GM18505 (cell line): ENCODE results near the gene KCNQ1.

ENCODE experiments used
- ATAC-seq: cut with Tn5 transposase; IDR thresholded peaks from one replicate; pipeline ENCODE4 v1.9.1; 2021; ENCODE audit not compliant: unreplicated experiment
- POLR2A ChIP-seq: IDR thresholded peaks from 4 replicates; pipeline ENCODE4 v1.6.1; 2011; ENCODE audit warnings: borderline replicate concordance; ENCODE audit not compliant: insufficient read depth, insufficient read length; ENCODE audit errors: extremely low read depth

Gene KCNQ1

GRCh38 chr11:2799881-2800654 is 355.3 kb downstream of the KCNQ1 start:
- ATAC-seq = no peak
- TF ChIP-seq POLR2A = no peak

DNA sequence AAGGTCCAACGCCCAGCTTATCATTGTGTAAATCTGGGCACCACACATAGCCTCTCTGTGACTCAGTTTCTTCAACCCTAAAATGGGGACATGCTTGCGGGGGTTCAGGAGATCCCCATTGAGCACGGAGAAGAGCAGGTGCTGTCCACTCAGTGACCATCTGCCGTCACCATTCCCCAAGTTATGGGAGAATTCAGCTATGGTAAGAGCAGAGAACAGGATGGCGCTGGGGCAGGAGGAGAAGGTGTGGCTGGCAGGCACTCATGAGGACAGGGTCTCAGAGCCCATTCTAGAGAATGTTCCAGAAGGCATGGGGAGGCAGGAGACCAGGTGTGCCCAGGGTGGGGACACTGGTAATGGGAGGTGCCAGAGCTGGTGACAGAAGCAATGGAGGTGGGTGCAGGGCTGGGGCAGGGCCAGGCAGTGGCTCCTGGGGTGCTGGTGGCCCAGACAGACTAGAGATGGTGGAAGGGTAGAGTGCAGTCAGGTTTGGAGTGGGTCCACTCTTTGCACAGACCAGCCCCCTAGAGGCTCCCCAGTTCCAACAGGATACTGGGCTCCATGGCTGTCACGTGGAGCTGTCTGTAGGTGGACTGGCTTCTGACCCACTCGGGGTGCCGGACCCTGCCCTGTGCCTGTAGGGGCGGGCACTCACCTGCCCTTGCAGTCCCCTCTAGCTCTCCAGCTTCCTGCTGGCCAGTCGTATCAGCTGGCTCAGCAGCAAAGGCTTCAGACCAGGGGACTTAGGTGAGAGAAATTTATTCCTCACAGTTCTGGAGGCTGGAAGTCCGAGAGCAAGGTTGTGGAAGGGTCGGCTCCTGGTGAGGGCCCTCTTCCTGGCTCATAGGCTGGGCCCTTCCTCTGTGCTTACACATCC is 356.1 kb downstream of the KCNQ1 start:
- no peak for TF ChIP-seq POLR2A
- no peak for ATAC-seq

DNA sequence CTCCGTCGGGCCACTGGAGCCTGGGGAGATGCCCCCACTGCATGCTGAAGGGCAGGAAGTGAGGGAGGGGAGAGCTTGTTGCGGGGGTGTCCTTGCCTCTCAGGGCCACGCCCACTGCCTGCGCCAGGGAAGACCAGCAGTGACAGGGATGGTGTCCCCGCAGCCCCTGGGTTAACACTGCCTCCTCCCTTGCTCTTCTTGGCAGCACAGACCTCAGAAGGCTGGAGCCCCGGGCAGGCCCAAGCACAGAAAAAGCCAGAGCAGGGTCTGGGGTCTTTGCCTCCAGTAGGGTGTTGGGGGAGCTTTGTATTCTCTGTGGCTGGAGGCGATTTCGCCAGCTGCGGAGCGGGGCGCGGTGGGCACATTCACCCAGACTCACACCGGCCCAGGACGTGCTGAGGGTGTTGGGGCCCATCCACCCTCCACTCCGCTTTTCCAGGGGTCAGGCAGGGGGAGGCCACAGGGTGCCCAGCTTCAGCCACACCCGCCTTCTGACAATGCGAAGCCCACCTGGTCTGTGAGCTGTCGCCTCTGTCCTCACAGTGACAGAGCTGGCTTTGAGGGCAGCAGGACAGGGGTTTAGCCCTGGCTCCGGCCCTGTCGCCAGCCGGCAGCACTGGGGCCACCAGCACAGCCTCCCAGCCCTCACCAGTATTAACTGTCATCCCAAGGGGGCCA is 357.0 kb downstream of the KCNQ1 start:
- TF ChIP-seq POLR2A = no peak
- no peak for ATAC-seq

GRCh38 chr11:2802389-2803185 is 357.8 kb downstream of the KCNQ1 start:
- no peak for ATAC-seq
- no peak for TF ChIP-seq POLR2A

- no peak for ATAC-seq
- no peak for TF ChIP-seq POLR2A
Observed at GRCh38 chr11:2803186-2804091, 358.6 kb downstream of the KCNQ1 start.

DNA sequence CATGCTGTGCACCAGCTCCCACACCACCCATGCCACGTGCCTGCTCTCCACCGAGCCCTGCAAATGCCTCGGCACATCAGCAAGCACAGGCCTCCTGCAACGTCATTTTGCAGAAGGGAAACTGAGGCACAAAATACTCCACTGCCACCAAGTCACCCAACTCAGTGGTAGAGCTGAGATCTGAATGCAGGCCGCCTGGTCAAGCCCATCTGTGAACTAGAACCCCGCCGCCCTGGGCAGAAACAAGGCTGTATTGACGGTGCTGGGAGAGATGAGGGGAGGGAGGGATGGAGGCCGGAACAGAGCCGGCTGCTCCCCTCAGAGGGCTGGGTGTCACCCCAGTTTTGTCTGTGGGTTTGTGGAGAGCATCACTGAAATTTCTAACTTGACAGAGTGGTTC is 359.4 kb downstream of the KCNQ1 start:
- ATAC-seq = no peak
- TF ChIP-seq POLR2A = no peak

DNA sequence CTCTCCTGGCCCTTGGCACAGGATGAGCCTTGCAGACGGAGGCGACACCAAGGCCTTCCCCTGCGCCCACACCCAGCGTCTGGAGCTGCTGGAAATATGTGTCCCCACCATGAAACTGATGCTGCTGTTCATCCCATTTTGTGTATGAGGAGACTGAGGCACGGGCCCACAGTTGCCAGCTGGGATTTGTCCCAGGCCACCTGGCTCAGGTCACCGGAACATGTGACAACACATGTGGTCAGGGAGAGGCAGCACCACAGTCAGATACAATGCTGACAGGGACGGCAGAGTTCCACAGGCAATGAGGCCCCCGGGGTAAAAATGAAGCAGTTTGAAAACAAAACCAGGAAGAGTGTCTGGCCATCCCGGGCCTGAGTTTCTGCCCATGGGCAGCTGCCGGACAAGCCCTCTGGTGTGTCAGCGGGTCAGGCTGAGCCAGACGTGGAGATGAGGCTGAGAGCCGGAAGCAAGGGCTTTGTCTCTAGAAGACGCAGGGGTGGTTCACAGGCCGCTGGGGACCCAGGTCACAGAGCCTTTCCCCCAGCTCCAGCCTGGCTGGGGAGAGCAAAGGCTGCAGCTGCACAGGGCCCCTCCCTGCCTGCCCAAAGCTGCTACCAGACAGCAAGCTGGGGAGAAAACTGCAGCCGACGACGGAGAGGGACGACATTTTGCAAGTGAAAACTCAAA is 360.0 kb downstream of the KCNQ1 start:
- no peak for ATAC-seq

GRCh38 chr11:2805388-2806056 is 360.7 kb downstream of the KCNQ1 start:
- TF ChIP-seq POLR2A = no peak
- ATAC-seq = no peak

More for the DNA sequence above, 360.0 kb downstream of the KCNQ1 start:
- TF ChIP-seq POLR2A = no peak

GRCh38 chr11:2806351-2807024 is 361.7 kb downstream of the KCNQ1 start:
- ATAC-seq = no peak
- TF ChIP-seq POLR2A = no peak

DNA sequence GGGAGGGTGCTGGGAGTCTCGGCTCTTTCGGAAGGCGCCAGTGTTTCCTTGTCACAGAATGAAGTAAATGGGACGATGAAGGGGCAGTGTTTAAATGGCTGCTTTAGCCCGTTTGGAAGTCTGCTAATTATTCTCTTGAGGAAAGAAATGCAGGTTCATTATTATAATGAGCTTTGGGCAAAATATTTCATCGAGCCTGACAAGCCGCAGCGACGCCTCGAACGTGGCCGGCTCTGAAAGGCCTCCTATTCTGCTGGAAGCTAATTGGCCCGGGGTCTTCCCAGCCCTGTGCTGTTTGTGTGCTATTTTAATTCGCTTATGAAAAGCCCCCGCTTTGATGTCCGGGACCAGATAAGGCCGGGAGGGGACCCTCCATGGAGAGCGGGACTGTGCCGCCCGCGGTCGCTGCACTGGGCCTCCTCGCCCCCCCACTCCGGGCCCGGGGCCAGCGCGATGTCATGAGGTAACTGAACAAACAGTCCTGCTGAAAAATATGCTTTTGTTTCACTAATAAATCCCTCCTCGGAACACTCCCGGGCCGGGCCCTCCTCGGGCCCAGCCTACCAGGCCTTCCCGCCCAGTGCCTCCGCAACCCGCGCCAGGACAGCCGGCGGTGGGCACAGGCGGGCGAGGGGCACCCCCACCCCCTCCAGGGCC is 362.3 kb downstream of the KCNQ1 start:
- no peak for TF ChIP-seq POLR2A
- no peak for ATAC-seq
